Esophagus muscularis mucosa (tissue), 4 donors: Measurements from ENCODE around the gene PRPS1. TPM values are rescaled to one million over a fixed set of nuclear protein-coding genes. Genes with fewer than 3 reads are reported as not detected.

ENCODE experiments used
- DNase-seq: peaks from one replicate; pipeline ENCODE4 v3.0.0-alpha.2; 2017; ENCODE audit errors: extremely low spot score
- H3K27ac ChIP-seq, 4 donors: fragments of 200-600 bp; sonication (generic); replicated peaks in 1 of 4; 1 replicate in 3 of 4; 2 replicates in 1 of 4; pipeline ENCODE4 v1.5.1; 2016 to 2019; ENCODE audit warnings: mild to moderate bottlenecking in 1 of 4
- H3K27me3 ChIP-seq, 4 donors: fragments of 200-600 bp; sonication (generic); one replicate each; pipeline versions ENCODE4 v1.5.1 to v1.6.0; 2016 to 2019
- H3K36me3 ChIP-seq, 4 donors: fragments of 200-600 bp; sonication (generic); one replicate each; pipeline ENCODE4 v1.5.1; 2016 to 2019
- H3K4me1 ChIP-seq, 4 donors: fragments of 200-600 bp; sonication (generic); one replicate each; pipeline ENCODE4 v1.5.1; 2016 to 2019
- H3K4me3 ChIP-seq, 4 donors: fragments of 200-600 bp; sonication (generic); 1 replicate in 2 of 4; 2 replicates in 2 of 4; pipeline ENCODE4 v1.5.1; 2016 to 2019; ENCODE audit warnings: mild to moderate bottlenecking in 4 of 4, moderate library complexity in 1 of 4
- H3K9me3 ChIP-seq, 4 donors: fragments of 200-600 bp; sonication (generic); 1 replicate in 3 of 4; 2 replicates in 1 of 4; pipeline ENCODE4 v1.5.1; 2016 to 2019
- CTCF ChIP-seq, 3 experiments: fragments of 200-600 bp in 2 of 3; fragments of 450-650 bp in 1 of 3; sonication (generic) in 2 of 3; IDR thresholded peaks; one replicate each; pipeline ENCODE4 v1.5.1; 2017 to 2019; ENCODE audit warnings: antibody characterized with exemption in 3 of 3, mild to moderate bottlenecking in 2 of 3, moderate library complexity in 1 of 3
- EP300 ChIP-seq: sonication (generic); formaldehyde crosslinking; IDR thresholded peaks from one replicate; pipeline ENCODE4 v1.6.1; 2017; ENCODE audit warnings: antibody characterized with exemption
- POLR2A ChIP-seq: fragments of 450-650 bp; IDR thresholded peaks from one replicate; pipeline ENCODE4 v1.6.1; 2017; ENCODE audit warnings: antibody characterized with exemption, moderate library complexity, mild to moderate bottlenecking, low read depth
- POLR2AphosphoS5 ChIP-seq, 2 donors: sonication (generic); formaldehyde crosslinking; IDR thresholded peaks; one replicate each; pipeline ENCODE4 v1.6.1; 2017; ENCODE audit warnings: antibody characterized with exemption in 2 of 2
- WGBS: methylation state at CpG from one replicate; pipeline ENCODE4 v1.1.5; 2018; 5-methylcytosine and 5-hydroxymethylcytosine counted together
- intact Hi-C: fragments of 100-400 bp; cut with DNase I; formaldehyde crosslinking; loops from one replicate; pipeline ENCODE4 v1.15.1; 2023
- total RNA-seq, 4 donors: library from RNA; depleted of rRNA; stranded (reverse); fragments of >200 nt; gene quantifications; one replicate each; pipeline versions ENCODE4 v1.1.0 to v1.2.1, GENCODE V29; 2016

PRPS1 gene
- total RNA-seq, 4 donors from 2014 or later, result 17.0 to 36.0 (median 23.4) TPM

GRCh38 chrX:107632346-107632745 is 4.0 kb downstream of the PRPS1 start:
- no peaks in the 10 kb centered on the region for H3K27me3 ChIP-seq
- no peak overlapping the region for H3K4me3 ChIP-seq
- H3K27ac ChIP-seq, result no peak overlapping the region
- DNase-seq, result no peak
- H3K4me1 ChIP-seq, result peaks cover 0 to 19% (median 16%) of the 10 kb centered on the region in 4 donors
- no peak for TF ChIP-seq EP300
- no peak for TF ChIP-seq CTCF (IDR thresholded peaks at IDR 0.05)
- TF ChIP-seq POLR2A, result no peak
- no peak for TF ChIP-seq POLR2AphosphoS5 (IDR thresholded peaks at IDR 0.05)
- H3K9me3 ChIP-seq, result no peaks in the 10 kb centered on the region
- intact Hi-C loops, result no loop called here
- WGBS, result 90% methylated on average over 1 of the region's 1 CpG
- no peaks in the 10 kb centered on the region for H3K36me3 ChIP-seq

- Histone ChIP-seq H3K27ac (no peak overlapping the region), H3K4me3 (no peak overlapping the region), H3K36me3 (peaks cover 0 to 54% (median 25%) of the 10 kb centered on the region in 4 donors), H3K27me3 (no peaks in the 10 kb centered on the region), H3K4me1 (no peaks in the 10 kb centered on the region), H3K9me3 (no peaks in the 10 kb centered on the region)
- TF ChIP-seq EP300 (no peak), CTCF (IDR thresholded peaks at IDR 0.05) (no peak), POLR2A (no peak), POLR2AphosphoS5 (IDR thresholded peaks at IDR 0.05) (no peak)
- DNase-seq, result no peak
- WGBS, result 75% methylated on average over 2 of the region's 2 CpGs
- intact Hi-C loops, result no loop called here
Observed at GRCh38 chrX:107646735-107647134, 18.4 kb downstream of the PRPS1 start.

GRCh38 chrX:107648332-107648731 is 20.0 kb downstream of the PRPS1 start:
- Histone ChIP-seq H3K36me3 (peaks cover 0 to 43% (median 21%) of the 10 kb centered on the region in 4 donors), H3K27me3 (no peaks in the 10 kb centered on the region), H3K4me1 (no peaks in the 10 kb centered on the region), H3K27ac (no peak overlapping the region), H3K4me3 (no peak overlapping the region), H3K9me3 (no peaks in the 10 kb centered on the region)
- no peak for TF ChIP-seq POLR2A
- TF ChIP-seq POLR2AphosphoS5 (IDR thresholded peaks at IDR 0.05), result no peak
- no peak for TF ChIP-seq CTCF (IDR thresholded peaks at IDR 0.05)
- TF ChIP-seq EP300, result no peak
- DNase-seq, result no peak
- intact Hi-C loops, result no loop called here
- WGBS, result 91% methylated on average over 4 of the region's 4 CpGs

GRCh38 chrX:107654566-107654871 is 26.2 kb downstream of the PRPS1 start:
- Histone ChIP-seq H3K9me3 (no peaks in the 10 kb centered on the region), H3K36me3 (peaks cover 0 to 7% (median 2%) of the 10 kb centered on the region in 4 donors), H3K4me1 (peaks cover 0 to 17% (median 14%) of the 10 kb centered on the region in 4 donors), H3K4me3 (no peak overlapping the region), H3K27ac (peak overlapping the region in 2 of 4 donors; percentile 28 to 38), H3K27me3 (no peaks in the 10 kb centered on the region)
- no peak for DNase-seq
- WGBS, result 22% methylated on average over 2 of the region's 2 CpGs
- no peak for TF ChIP-seq POLR2A
- no peak for TF ChIP-seq POLR2AphosphoS5 (IDR thresholded peaks at IDR 0.05)
- TF ChIP-seq CTCF (IDR thresholded peaks at IDR 0.05), result no peak
- no peak for TF ChIP-seq EP300
- intact Hi-C loops, result no loop called here
